Measurements from ENCODE around the gene ALPI. TPM values are rescaled to one million over a fixed set of nuclear protein-coding genes. Genes with fewer than 3 reads are reported as not detected.
A peak's percentile ranks its signal among the peaks of the same experiment; 100 is the strongest.

The ALPI gene
- total and polyA plus RNA-seq, 2 donors (not counting 1 experiment from before 2014, with no cell fraction given), result not detected

GRCh38 chr2:232420463-232421188 is 35.3 kb upstream of the ALPI start:
- DNase-seq, result no peak
- peak overlapping the region in 2 of 5 experiments; percentile 8 to 15 for H3K4me3 ChIP-seq (ENCODE audit: control extremely low read depth in 1 of 5, extremely low read depth in 1 of 5, insufficient read depth in 1 of 5, low read depth in 2 of 5, low read length in 4 of 5)
- Mint-ChIP-seq H3K27me3 (peaks cover 48% of the 10 kb centered on the region), H3K4me1 (peaks cover 12% of the 10 kb centered on the region), H3K27ac (no peak overlapping the region), H3K9me3 (ENCODE audit: insufficient read depth) (no peaks in the 10 kb centered on the region), H3K4me3 (no peak overlapping the region)
- no peak overlapping the region for H3K27ac ChIP-seq (ENCODE audit: low read length in 2 of 2)
- H2AFZ ChIP-seq (ENCODE audit: insufficient read depth, low read depth, low read length, poor library complexity, severe bottlenecking), result peak overlapping the region; percentile 51
- H3K9ac ChIP-seq (ENCODE audit: low read length), result no peak overlapping the region
- peaks cover 17 to 19% of the 10 kb centered on the region in 2 donors for H3K4me1 ChIP-seq (ENCODE audit: control insufficient read depth in 2 of 2, insufficient read depth in 2 of 2, low read length in 2 of 2)
- H3K79me2 ChIP-seq (ENCODE audit: control insufficient read depth, insufficient read depth, low read length), result no peaks in the 10 kb centered on the region
- H4K20me1 ChIP-seq (ENCODE audit: control insufficient read depth, insufficient read depth, low read length, poor library complexity, severe bottlenecking), result no peaks in the 10 kb centered on the region
- H3K36me3 ChIP-seq (replicated peaks in 1 of 2; ENCODE audit: control extremely low read depth in 1 of 2, control insufficient read depth in 1 of 2, extremely low read depth in 1 of 2, insufficient read depth in 2 of 2, low read length in 1 of 2), result no peaks in the 10 kb centered on the region
- TF ChIP-seq EZH2 (IDR thresholded peaks at IDR 0.05; ENCODE audit: borderline replicate concordance, insufficient read depth, low read depth, low read length, poor library complexity, severe bottlenecking) (no peak), CTCF (IDR thresholded peaks at IDR 0.05) (no peak)
- peaks cover 0 to 46% (median 13%) of the 10 kb centered on the region in 4 experiments for H3K27me3 ChIP-seq (replicated peaks in 1 of 4; ENCODE audit: control extremely low read depth in 1 of 4, control insufficient read depth in 3 of 4, insufficient read depth in 4 of 4, low read length in 3 of 4)
- H3K4me2 ChIP-seq (replicated peaks; ENCODE audit: low read depth, low read length, poor library complexity, severe bottlenecking), result peak overlapping the region; percentile 68
- WGBS (ENCODE audit: insufficient coverage), result 4% methylated on average over 79 of the region's 79 CpGs
- intact Hi-C loops (cut with micrococcal nuclease), result no loop called here
- POLR2A ChIA-PET, result no interaction called here
- H3K9me3 ChIP-seq (ENCODE audit: control extremely low read depth in 1 of 3, control insufficient read depth in 2 of 3, insufficient read depth in 1 of 3, low read length in 2 of 3), result peaks cover 1 to 19% (median 9%) of the 10 kb centered on the region in 3 donors
- CTCF ChIA-PET, result no interaction called here
- ATAC-seq (ENCODE audit: low read depth), result no peak

GRCh38 chr2:232421189-232421785 is 34.7 kb upstream of the ALPI start:
- POLR2A ChIA-PET, result no interaction called here
- H3K4me1 ChIP-seq (ENCODE audit: control insufficient read depth in 2 of 2, insufficient read depth in 2 of 2, low read length in 2 of 2), result peaks cover 17 to 19% of the 10 kb centered on the region in 2 donors
- peaks cover 43% of the 10 kb centered on the region for H3K27me3 Mint-ChIP-seq
- H3K9me3 ChIP-seq (ENCODE audit: control extremely low read depth in 1 of 3, control insufficient read depth in 2 of 3, insufficient read depth in 1 of 3, low read length in 2 of 3), result peaks cover 1 to 19% (median 9%) of the 10 kb centered on the region in 3 donors
- no peak overlapping the region for H3K27ac Mint-ChIP-seq
- intact Hi-C loops (cut with micrococcal nuclease), result no loop called here
- H3K4me2 ChIP-seq (replicated peaks; ENCODE audit: low read depth, low read length, poor library complexity, severe bottlenecking), result peak overlapping the region; percentile 68
- H3K79me2 ChIP-seq (ENCODE audit: control insufficient read depth, insufficient read depth, low read length), result no peaks in the 10 kb centered on the region
- H3K9ac ChIP-seq (ENCODE audit: low read length), result no peak overlapping the region
- no peak overlapping the region for H3K27ac ChIP-seq (ENCODE audit: low read length in 2 of 2)
- peak overlapping the region in 1 of 5 experiments; percentile 15 for H3K4me3 ChIP-seq (ENCODE audit: control extremely low read depth in 1 of 5, extremely low read depth in 1 of 5, insufficient read depth in 1 of 5, low read depth in 2 of 5, low read length in 4 of 5)
- H3K4me1 Mint-ChIP-seq, result peaks cover 12% of the 10 kb centered on the region
- TF ChIP-seq CTCF (IDR thresholded peaks at IDR 0.05) (no peak), EZH2 (IDR thresholded peaks at IDR 0.05; ENCODE audit: borderline replicate concordance, insufficient read depth, low read depth, low read length, poor library complexity, severe bottlenecking) (no peak)
- H3K27me3 ChIP-seq (replicated peaks in 1 of 4; ENCODE audit: control extremely low read depth in 1 of 4, control insufficient read depth in 3 of 4, insufficient read depth in 4 of 4, low read length in 3 of 4), result peaks cover 0 to 46% (median 13%) of the 10 kb centered on the region in 4 experiments
- CTCF ChIA-PET, result no interaction called here
- H3K9me3 Mint-ChIP-seq (ENCODE audit: insufficient read depth), result no peaks in the 10 kb centered on the region
- no peaks in the 10 kb centered on the region for H3K36me3 ChIP-seq (replicated peaks in 1 of 2; ENCODE audit: control extremely low read depth in 1 of 2, control insufficient read depth in 1 of 2, extremely low read depth in 1 of 2, insufficient read depth in 2 of 2, low read length in 1 of 2)
- H4K20me1 ChIP-seq (ENCODE audit: control insufficient read depth, insufficient read depth, low read length, poor library complexity, severe bottlenecking), result no peaks in the 10 kb centered on the region
- DNase-seq, result no peak
- 37% methylated on average over 20 of the region's 22 CpGs for WGBS (ENCODE audit: insufficient coverage)
- no peak overlapping the region for H2AFZ ChIP-seq (ENCODE audit: insufficient read depth, low read depth, low read length, poor library complexity, severe bottlenecking)
- ATAC-seq (ENCODE audit: low read depth), result no peak
- H3K4me3 Mint-ChIP-seq, result peak overlapping the region; percentile 26

All from B cell (primary cell).